Measurements from ENCODE around the gene POLR3K. TPM values are rescaled to one million over a fixed set of nuclear protein-coding genes. Genes with fewer than 3 reads are reported as not detected.

The POLR3K gene
- polyA plus RNA-seq, 1 of the 3 experiments (the other 2 are of a cell fraction), result 54.5 TPM

DNA sequence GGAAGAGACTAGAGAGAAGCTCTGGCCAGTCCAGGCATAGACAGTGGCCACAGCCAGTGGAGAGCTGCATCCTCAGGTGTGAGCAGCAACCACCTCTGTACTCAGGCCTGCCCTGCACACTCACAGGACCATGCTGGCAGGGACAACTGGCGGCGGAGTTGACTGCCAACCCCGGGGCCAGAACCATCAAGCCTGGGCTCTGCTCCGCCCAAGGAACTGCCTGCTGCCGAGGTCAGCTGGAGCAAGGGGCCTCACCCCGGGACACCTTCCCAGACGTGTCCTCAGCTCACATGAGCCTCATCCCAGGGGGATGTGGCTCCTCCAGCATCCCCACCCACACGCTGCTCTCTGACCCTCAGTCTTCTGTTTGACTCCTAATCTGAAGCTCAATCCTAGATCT is 15.8 kb upstream of the POLR3K start:
- Histone ChIP-seq H3K4me2 (no peak overlapping the region), H3K9me2 (no peaks in the 10 kb centered on the region), H3K4me1 (ENCODE audit: control insufficient read depth in 1 of 2, insufficient read depth in 2 of 2, low read depth in 1 of 2, low read length in 1 of 2) (peaks cover 3 to 24% of the 10 kb centered on the region in 2 experiments; a peak in 3 of 4 replicates), H3K9ac (no peak overlapping the region), H3K9me3 (no peaks in the 10 kb centered on the region), H3K36me3 (replicated peaks in 1 of 2; ENCODE audit: control insufficient read depth in 1 of 2, insufficient read depth in 2 of 2, low read length in 1 of 2) (peaks cover under 1 to 4% of the 10 kb centered on the region in 2 experiments), H3K27ac (ENCODE audit: low read depth in 2 of 2, low read length in 1 of 2) (no peak overlapping the region), H2AFZ (ENCODE audit: low read depth) (no peak overlapping the region), H3F3A (replicated peaks; ENCODE audit: insufficient read depth) (peaks cover 3% of the 10 kb centered on the region), H3K4me3 (ENCODE audit: low read depth in 2 of 2, low read length in 1 of 2) (no peak overlapping the region), H3K27me3 (ENCODE audit: insufficient read depth) (no peaks in the 10 kb centered on the region), H4K20me1 (ENCODE audit: insufficient read depth) (peaks cover 68% of the 10 kb centered on the region), H3K79me2 (ENCODE audit: insufficient read depth) (peaks cover 57% of the 10 kb centered on the region)
- no peak for DNase-seq
- TF ChIP-seq, protein P1, sequence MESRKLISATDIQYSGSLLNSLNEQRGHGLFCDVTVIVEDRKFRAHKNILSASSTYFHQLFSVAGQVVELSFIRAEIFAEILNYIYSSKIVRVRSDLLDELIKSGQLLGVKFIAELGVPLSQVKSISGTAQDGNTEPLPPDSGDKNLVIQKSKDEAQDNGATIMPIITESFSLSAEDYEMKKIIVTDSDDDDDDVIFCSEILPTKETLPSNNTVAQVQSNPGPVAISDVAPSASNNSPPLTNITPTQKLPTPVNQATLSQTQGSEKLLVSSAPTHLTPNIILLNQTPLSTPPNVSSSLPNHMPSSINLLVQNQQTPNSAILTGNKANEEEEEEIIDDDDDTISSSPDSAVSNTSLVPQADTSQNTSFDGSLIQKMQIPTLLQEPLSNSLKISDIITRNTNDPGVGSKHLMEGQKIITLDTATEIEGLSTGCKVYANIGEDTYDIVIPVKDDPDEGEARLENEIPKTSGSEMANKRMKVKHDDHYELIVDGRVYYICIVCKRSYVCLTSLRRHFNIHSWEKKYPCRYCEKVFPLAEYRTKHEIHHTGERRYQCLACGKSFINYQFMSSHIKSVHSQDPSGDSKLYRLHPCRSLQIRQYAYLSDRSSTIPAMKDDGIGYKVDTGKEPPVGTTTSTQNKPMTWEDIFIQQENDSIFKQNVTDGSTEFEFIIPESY (IDR thresholded peaks at IDR 0.05; ENCODE audit: borderline replicate concordance, low read depth), result no peak
- no peak for TF ChIP-seq POLR2AphosphoS5 (IDR thresholded peaks at IDR 0.05; ENCODE audit: low read depth, low read length)
- no peak for TF ChIP-seq CHD2 (IDR thresholded peaks at IDR 0.05; ENCODE audit: low read length, partially characterized antibody)
- TF ChIP-seq, protein P2, sequence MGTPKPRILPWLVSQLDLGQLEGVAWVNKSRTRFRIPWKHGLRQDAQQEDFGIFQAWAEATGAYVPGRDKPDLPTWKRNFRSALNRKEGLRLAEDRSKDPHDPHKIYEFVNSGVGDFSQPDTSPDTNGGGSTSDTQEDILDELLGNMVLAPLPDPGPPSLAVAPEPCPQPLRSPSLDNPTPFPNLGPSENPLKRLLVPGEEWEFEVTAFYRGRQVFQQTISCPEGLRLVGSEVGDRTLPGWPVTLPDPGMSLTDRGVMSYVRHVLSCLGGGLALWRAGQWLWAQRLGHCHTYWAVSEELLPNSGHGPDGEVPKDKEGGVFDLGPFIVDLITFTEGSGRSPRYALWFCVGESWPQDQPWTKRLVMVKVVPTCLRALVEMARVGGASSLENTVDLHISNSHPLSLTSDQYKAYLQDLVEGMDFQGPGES (IDR thresholded peaks at IDR 0.05; ENCODE audit: low read depth, low read length), result no peak
- TF ChIP-seq FOXM1 (IDR thresholded peaks at IDR 0.05; ENCODE audit: low read depth), result no peak
- TF ChIP-seq, protein P3, sequence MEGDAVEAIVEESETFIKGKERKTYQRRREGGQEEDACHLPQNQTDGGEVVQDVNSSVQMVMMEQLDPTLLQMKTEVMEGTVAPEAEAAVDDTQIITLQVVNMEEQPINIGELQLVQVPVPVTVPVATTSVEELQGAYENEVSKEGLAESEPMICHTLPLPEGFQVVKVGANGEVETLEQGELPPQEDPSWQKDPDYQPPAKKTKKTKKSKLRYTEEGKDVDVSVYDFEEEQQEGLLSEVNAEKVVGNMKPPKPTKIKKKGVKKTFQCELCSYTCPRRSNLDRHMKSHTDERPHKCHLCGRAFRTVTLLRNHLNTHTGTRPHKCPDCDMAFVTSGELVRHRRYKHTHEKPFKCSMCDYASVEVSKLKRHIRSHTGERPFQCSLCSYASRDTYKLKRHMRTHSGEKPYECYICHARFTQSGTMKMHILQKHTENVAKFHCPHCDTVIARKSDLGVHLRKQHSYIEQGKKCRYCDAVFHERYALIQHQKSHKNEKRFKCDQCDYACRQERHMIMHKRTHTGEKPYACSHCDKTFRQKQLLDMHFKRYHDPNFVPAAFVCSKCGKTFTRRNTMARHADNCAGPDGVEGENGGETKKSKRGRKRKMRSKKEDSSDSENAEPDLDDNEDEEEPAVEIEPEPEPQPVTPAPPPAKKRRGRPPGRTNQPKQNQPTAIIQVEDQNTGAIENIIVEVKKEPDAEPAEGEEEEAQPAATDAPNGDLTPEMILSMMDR (IDR thresholded peaks at IDR 0.05), result no peak
- TF ChIP-seq, protein P4, sequence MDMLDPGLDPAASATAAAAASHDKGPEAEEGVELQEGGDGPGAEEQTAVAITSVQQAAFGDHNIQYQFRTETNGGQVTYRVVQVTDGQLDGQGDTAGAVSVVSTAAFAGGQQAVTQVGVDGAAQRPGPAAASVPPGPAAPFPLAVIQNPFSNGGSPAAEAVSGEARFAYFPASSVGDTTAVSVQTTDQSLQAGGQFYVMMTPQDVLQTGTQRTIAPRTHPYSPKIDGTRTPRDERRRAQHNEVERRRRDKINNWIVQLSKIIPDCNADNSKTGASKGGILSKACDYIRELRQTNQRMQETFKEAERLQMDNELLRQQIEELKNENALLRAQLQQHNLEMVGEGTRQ (IDR thresholded peaks at IDR 0.05; ENCODE audit: borderline replicate concordance, low read depth, low read length), result no peak
- CTCF ChIA-PET, result interaction anchor here (1.0 to 21.2 kb wide), 8 partner anchors 9 to 293 kb away, joined by 3 to 793 read pairs (median 6); partner anchors contain the start of genes HBQ1, POLR3K and SNRNP25
- POLR2A ChIA-PET, result no interaction called here
- WGBS (ENCODE audit: low lambda C conversion rate), result 85% methylated on average over 4 of the region's 8 CpGs
